H9 (cell line): ENCODE results near the gene AGTRAP. TPM values are rescaled to one million over a fixed set of nuclear protein-coding genes. Genes with fewer than 3 reads are reported as not detected.

Source experiments
- DNase-seq: peaks from one replicate; pipeline ENCODE4 v3.0.0-alpha.2; 2017
- H2AFZ ChIP-seq: one replicate; pipeline ENCODE4 v1.6.1; 2013; ENCODE audit warnings: mild to moderate bottlenecking, low read length, control low read depth, moderate library complexity
- H2AK5ac ChIP-seq: 2 replicates; pipeline ENCODE4 v1.6.1; 2013; ENCODE audit warnings: low read length, control low read depth, mixed read lengths; ENCODE audit not compliant: insufficient read length
- H2BK120ac ChIP-seq: one replicate; pipeline ENCODE4 v1.6.1; 2013; ENCODE audit warnings: low read depth, mild to moderate bottlenecking, low read length, control low read depth, inconsistent platforms; ENCODE audit not compliant: poor library complexity, severe bottlenecking
- H2BK12ac ChIP-seq: 2 replicates; pipeline ENCODE4 v1.6.1; 2013; ENCODE audit warnings: low read length, control low read depth, mixed read lengths, low read depth; ENCODE audit not compliant: insufficient read length
- H2BK15ac ChIP-seq: 2 replicates; pipeline ENCODE4 v1.6.1; 2013; ENCODE audit warnings: low read depth, low read length, control low read depth
- H2BK20ac ChIP-seq: one replicate; pipeline ENCODE4 v1.6.1; 2013; ENCODE audit warnings: low read depth, mild to moderate bottlenecking, low read length, control low read depth, inconsistent platforms; ENCODE audit not compliant: poor library complexity, severe bottlenecking
- H2BK5ac ChIP-seq: 2 replicates; pipeline ENCODE4 v1.6.1; 2013; ENCODE audit warnings: low read length, control low read depth, mixed read lengths; ENCODE audit not compliant: insufficient read length
- H3K14ac ChIP-seq: 2 replicates; pipeline ENCODE4 v1.6.1; 2013; ENCODE audit warnings: low read length, control low read depth; ENCODE audit not compliant: insufficient read depth
- H3K18ac ChIP-seq: 2 replicates; pipeline ENCODE4 v1.6.1; 2013; ENCODE audit warnings: low read depth, mild to moderate bottlenecking, mixed read lengths, low read length, control low read depth; ENCODE audit not compliant: insufficient read length
- H3K23ac ChIP-seq: 2 replicates; pipeline ENCODE4 v1.6.1; 2013; ENCODE audit warnings: low read length, control low read depth, mixed read lengths, low read depth; ENCODE audit not compliant: insufficient read length
- H3K23me2 ChIP-seq: 2 replicates; pipeline ENCODE4 v1.6.1; 2013; ENCODE audit warnings: low read depth, mild to moderate bottlenecking, mixed read lengths, low read length, control low read depth; ENCODE audit not compliant: insufficient read length, poor library complexity, severe bottlenecking
- H3K27ac ChIP-seq: 2 replicates; pipeline ENCODE4 v1.5.1; 2013; ENCODE audit warnings: low read length, control low read depth, mixed read lengths, low read depth; ENCODE audit not compliant: insufficient read length
- H3K27me3 ChIP-seq: 2 replicates; pipeline ENCODE4 v1.6.1; 2013; ENCODE audit warnings: low read length, control low read depth, inconsistent platforms; ENCODE audit not compliant: insufficient read depth
- H3K4ac ChIP-seq: 2 replicates; pipeline ENCODE4 v1.6.1; 2013; ENCODE audit warnings: low read depth, mild to moderate bottlenecking, control low read depth, inconsistent platforms, low read length, moderate library complexity
- H3K4me1 ChIP-seq: 2 replicates; pipeline ENCODE4 v1.6.1; 2013; ENCODE audit warnings: low read length, control low read depth, inconsistent platforms; ENCODE audit not compliant: insufficient read depth
- H3K4me2 ChIP-seq: 2 replicates; pipeline ENCODE4 v1.6.1; 2013; ENCODE audit warnings: low read length, control low read depth, mixed read lengths; ENCODE audit not compliant: insufficient read length, insufficient read depth
- H3K56ac ChIP-seq: 2 replicates; pipeline ENCODE4 v1.6.1; 2013; ENCODE audit warnings: low read depth, mild to moderate bottlenecking, mixed read lengths, low read length, control low read depth; ENCODE audit not compliant: insufficient read length
- H3K79me1 ChIP-seq: 2 replicates; pipeline ENCODE4 v1.6.1; 2013; ENCODE audit warnings: low read depth, mild to moderate bottlenecking, moderate library complexity, low read length, control low read depth, inconsistent platforms; ENCODE audit not compliant: insufficient read depth, poor library complexity, severe bottlenecking
- H3K79me2 ChIP-seq: 2 replicates; pipeline ENCODE4 v1.6.1; 2013; ENCODE audit warnings: low read length, control low read depth, inconsistent platforms; ENCODE audit not compliant: insufficient read depth
- H3K9ac ChIP-seq: 2 replicates; pipeline ENCODE4 v1.6.1; 2013; ENCODE audit warnings: low read length, control low read depth, mixed read lengths; ENCODE audit not compliant: insufficient read length; ENCODE audit errors: extremely low read depth
- H3K9me3 ChIP-seq: one replicate; pipeline ENCODE4 v1.6.1; 2013; ENCODE audit warnings: low read depth, low read length, inconsistent platforms; ENCODE audit not compliant: control insufficient read depth
- H3T11ph ChIP-seq: one replicate; pipeline ENCODE4 v1.6.1; 2013; ENCODE audit warnings: mild to moderate bottlenecking, low read length, control low read depth, inconsistent platforms
- H4K20me1 ChIP-seq: one replicate; pipeline ENCODE4 v1.6.1; 2013; ENCODE audit not compliant: control insufficient read depth, insufficient read length, insufficient read depth
- H4K5ac ChIP-seq: 2 replicates; pipeline ENCODE4 v1.6.1; 2013; ENCODE audit warnings: low read depth, mild to moderate bottlenecking, mixed read lengths, low read length, control low read depth; ENCODE audit not compliant: insufficient read length
- H4K8ac ChIP-seq: replicated peaks from 2 replicates; pipeline ENCODE4 v1.6.1; 2013; ENCODE audit warnings: low read length, control low read depth, mixed read lengths, low read depth; ENCODE audit not compliant: insufficient read length
- H4K91ac ChIP-seq: 2 replicates; pipeline ENCODE4 v1.6.1; 2013; ENCODE audit warnings: low read depth, mild to moderate bottlenecking, moderate library complexity, mixed read lengths, low read length, control low read depth; ENCODE audit not compliant: insufficient read length
- H3K27ac Mint-ChIP-seq, 3 experiments: 2 replicates in 2 of 3; 3 replicates in 1 of 3; pipeline ENCODE4 v1.8.0; 2020 to 2021; ENCODE audit warnings: mixed read lengths in 3 of 3, mild to moderate bottlenecking in 1 of 3, moderate library complexity in 1 of 3
- H3K27me3 Mint-ChIP-seq: 2 replicates; pipeline ENCODE4 v1.8.0; 2021; ENCODE audit warnings: low read depth, mild to moderate bottlenecking, moderate library complexity, mixed read lengths
- H3K36me3 Mint-ChIP-seq, 3 experiments: 2 replicates in 2 of 3; 3 replicates in 1 of 3; pipeline ENCODE4 v1.8.0; 2020 to 2021; ENCODE audit warnings: low read depth in 3 of 3, mixed read lengths in 3 of 3; ENCODE audit not compliant: insufficient read depth in 1 of 3
- H3K4me1 Mint-ChIP-seq, 2 experiments: 2 replicates each; pipeline ENCODE4 v1.8.0; 2020; ENCODE audit warnings: mixed read lengths in 2 of 2
- H3K4me3 Mint-ChIP-seq, 2 experiments: 2 replicates in 1 of 2; 3 replicates in 1 of 2; pipeline ENCODE4 v1.8.0; 2020 to 2021; ENCODE audit warnings: mild to moderate bottlenecking in 2 of 2, mixed read lengths in 2 of 2, moderate library complexity in 1 of 2
- H3K9me3 Mint-ChIP-seq, 2 experiments: 2 replicates in 1 of 2; 3 replicates in 1 of 2; pipeline ENCODE4 v1.8.0; 2020; ENCODE audit warnings: mild to moderate bottlenecking in 2 of 2, mixed read lengths in 2 of 2, moderate library complexity in 1 of 2
- CTCF ChIP-seq: fragments of 200-600 bp; sonication (generic); conservative IDR thresholded peaks from 3 replicates; pipeline ENCODE4 v1.8.0; 2021; ENCODE audit warnings: antibody characterized with exemption, mild to moderate bottlenecking
- WGBS: extraction: QIAGEN DNeasy Blood & Tissue Kit; methylation state at CpG from one replicate; pipeline ENCODE4 v1.1.7; 2013; ENCODE audit warnings: missing lambda C conversion rate, low lambda C conversion rate, mixed read lengths; ENCODE audit not compliant: insufficient read length; ENCODE audit errors: extremely low coverage; 5-methylcytosine and 5-hydroxymethylcytosine counted together
- total RNA-seq: library from RNA; stranded (reverse); gene quantifications from 2 replicates; pipeline ENCODE4 v1.2.1, GENCODE V29; 2021

The AGTRAP gene
- total RNA-seq, 1 experiment from 2014 or later: 60.9 TPM

DNA sequence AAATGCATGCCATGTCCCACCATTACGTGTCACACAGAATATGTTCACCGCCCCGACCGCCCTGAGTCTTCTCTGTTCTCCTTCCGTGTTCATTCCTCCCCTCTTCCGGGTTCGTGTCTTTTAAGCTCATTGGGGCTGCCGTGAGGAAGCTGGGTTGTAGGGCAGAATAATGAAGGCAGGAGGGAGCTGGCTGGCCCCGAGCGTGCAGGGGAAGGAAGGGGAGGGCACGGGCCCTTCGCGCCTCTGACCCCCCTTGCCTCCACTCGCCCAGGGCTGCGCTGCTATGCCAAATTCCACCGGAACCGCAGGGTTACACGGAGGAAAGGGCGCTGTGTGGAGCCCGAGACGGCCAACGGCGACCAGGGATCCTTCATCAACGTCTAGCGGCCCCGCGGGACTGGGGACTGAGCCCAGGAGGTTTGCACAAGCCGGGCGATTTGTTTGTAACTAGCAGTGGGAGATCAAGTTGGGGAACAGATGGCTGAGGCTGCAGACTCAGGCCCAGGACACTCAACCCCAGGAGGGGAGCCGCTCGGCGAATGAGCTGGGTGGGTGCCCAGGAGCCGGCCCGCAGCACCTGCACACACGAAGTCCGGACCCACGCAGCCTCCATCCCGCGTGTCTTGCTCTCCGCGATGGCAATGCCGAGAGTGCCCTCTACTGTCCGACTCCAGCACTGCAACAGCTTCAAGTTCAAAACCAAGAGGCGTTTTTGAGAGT is 16.5 kb upstream of the AGTRAP start:
- no peak overlapping the region for H3K27ac Mint-ChIP-seq
- Histone ChIP-seq H3K23me2 (no peaks in the 10 kb centered on the region), H4K5ac (no peak overlapping the region), H3K14ac (no peak overlapping the region), H4K8ac (no peak overlapping the region), H3K9ac (no peak overlapping the region), H3K27me3 (no peaks in the 10 kb centered on the region), H4K20me1 (no peaks in the 10 kb centered on the region), H3K4me1 (no peaks in the 10 kb centered on the region), H2BK12ac (no peak overlapping the region), H3K18ac (no peak overlapping the region), H3K4ac (no peak overlapping the region), H2AK5ac (no peak overlapping the region), H3K56ac (no peak overlapping the region), H3K23ac (no peak overlapping the region), H3K79me1 (no peaks in the 10 kb centered on the region), H3K4me2 (peak overlapping the region; percentile 16), H2BK20ac (no peak overlapping the region), H4K91ac (no peak overlapping the region), H3T11ph (no peak overlapping the region), H3K79me2 (no peaks in the 10 kb centered on the region), H2AFZ (no peak overlapping the region), H2BK5ac (no peak overlapping the region), H2BK120ac (no peak overlapping the region), H2BK15ac (no peak overlapping the region), H3K27ac (no peak overlapping the region), H3K9me3 (no peaks in the 10 kb centered on the region)
- WGBS: no CpG with 5 or more reads among the region's 44 CpGs
- peak; percentile 67 for DNase-seq
- H3K36me3 Mint-ChIP-seq: peaks cover 0 to 27% (median 2%) of the 10 kb centered on the region in 3 experiments; a peak in 3 of 7 replicates
- no peaks in the 10 kb centered on the region; a peak in 1 of 5 replicates for H3K9me3 Mint-ChIP-seq
- H3K4me3 Mint-ChIP-seq: peak overlapping the region; percentile 32 to 44; a peak in 2 of 5 replicates
- peak; percentile 99 for TF ChIP-seq CTCF
- H3K4me1 Mint-ChIP-seq: peaks cover 3 to 8% of the 10 kb centered on the region in 2 experiments
- no peaks in the 10 kb centered on the region; the same call in 1 of the 2 replicates for H3K27me3 Mint-ChIP-seq
